Dendritic cell treated with granulocyte-macrophage colony-stimulating factor and Interleukin-4, amounts not matched to agents 40 ng/mL and 50 ng/mL, for 4 days (primary cell): Measurements from ENCODE around the gene ZC3H8.

ENCODE experiments used
- H3K27ac Mint-ChIP-seq: one replicate; pipeline ENCODE4 v1.8.0; 2022; ENCODE audit warnings: mild to moderate bottlenecking, mixed read lengths
- H3K27me3 Mint-ChIP-seq: one replicate; pipeline ENCODE4 v1.8.0; 2022; ENCODE audit warnings: mild to moderate bottlenecking, mixed read lengths
- H3K36me3 Mint-ChIP-seq: one replicate; pipeline ENCODE4 v1.8.0; 2022; ENCODE audit warnings: low read depth, mixed read lengths
- H3K4me1 Mint-ChIP-seq: one replicate; pipeline ENCODE4 v1.8.0; 2022; ENCODE audit warnings: low read depth, mixed read lengths
- H3K4me3 Mint-ChIP-seq: one replicate; pipeline ENCODE4 v1.8.0; 2022; ENCODE audit warnings: mild to moderate bottlenecking, moderate library complexity, mixed read lengths
- H3K9me3 Mint-ChIP-seq: one replicate; pipeline ENCODE4 v1.8.0; 2022; ENCODE audit warnings: mixed read lengths
- intact Hi-C: fragments of 100-400 bp; cut with micrococcal nuclease; formaldehyde crosslinking; loops from one replicate; pipeline ENCODE4 v1.15.0; 2022

ZC3H8 gene

DNA sequence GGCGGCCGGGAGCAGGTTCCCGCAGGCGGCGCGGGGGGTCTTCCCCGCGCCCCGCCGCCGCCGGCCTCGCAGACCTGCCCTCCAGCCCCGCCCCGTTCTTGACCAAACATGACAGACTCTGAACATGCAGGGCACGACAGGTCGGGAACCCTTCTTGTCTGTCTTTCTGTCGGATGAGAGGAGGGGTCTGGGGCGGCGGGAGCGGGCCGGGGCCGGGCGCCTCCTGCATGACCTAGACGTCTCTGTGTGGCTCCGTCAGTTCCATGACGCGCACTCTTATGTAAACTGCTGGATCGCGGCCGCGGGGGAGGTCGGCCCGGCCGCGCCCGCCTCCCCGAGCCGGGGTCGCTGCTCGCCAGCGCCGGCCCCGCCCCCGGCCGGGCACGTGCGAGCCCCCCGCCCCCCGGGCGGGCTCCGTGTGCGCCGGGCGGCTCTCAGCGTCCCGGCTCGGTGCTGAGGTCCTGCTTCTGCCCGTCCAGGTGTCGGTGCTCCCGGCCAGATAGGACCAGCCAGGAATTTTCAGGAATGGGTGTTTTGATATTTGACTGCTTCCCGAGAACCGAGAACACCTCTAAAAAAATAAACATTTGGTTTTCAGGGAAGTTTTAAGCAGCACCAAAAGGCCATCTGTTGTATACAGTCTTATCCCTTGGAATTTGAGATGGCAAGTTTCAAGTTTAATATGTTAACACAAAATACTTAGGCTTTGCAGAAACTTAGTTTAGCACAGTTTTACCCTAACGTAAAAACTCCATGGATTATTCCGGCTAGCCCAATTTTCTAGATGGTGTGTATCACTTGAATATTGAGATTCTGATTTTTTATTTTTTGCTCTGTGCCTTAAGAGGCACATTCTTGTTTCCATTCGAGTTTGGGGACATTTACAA lies 21.3 kb upstream of the ZC3H8 start:
- Mint-ChIP-seq H3K9me3 (no peaks in the 10 kb centered on the region), H3K4me3 (peak overlapping the region; percentile 85), H3K4me1 (peaks cover 7% of the 10 kb centered on the region), H3K27me3 (no peaks in the 10 kb centered on the region), H3K36me3 (peaks cover 6% of the 10 kb centered on the region), H3K27ac (peak overlapping the region; percentile 97)
- intact Hi-C loops: loop anchor here (2.0 kb wide), 1 partner anchor 21 kb away; the partner anchor contains the start of gene ZC3H8

DNA sequence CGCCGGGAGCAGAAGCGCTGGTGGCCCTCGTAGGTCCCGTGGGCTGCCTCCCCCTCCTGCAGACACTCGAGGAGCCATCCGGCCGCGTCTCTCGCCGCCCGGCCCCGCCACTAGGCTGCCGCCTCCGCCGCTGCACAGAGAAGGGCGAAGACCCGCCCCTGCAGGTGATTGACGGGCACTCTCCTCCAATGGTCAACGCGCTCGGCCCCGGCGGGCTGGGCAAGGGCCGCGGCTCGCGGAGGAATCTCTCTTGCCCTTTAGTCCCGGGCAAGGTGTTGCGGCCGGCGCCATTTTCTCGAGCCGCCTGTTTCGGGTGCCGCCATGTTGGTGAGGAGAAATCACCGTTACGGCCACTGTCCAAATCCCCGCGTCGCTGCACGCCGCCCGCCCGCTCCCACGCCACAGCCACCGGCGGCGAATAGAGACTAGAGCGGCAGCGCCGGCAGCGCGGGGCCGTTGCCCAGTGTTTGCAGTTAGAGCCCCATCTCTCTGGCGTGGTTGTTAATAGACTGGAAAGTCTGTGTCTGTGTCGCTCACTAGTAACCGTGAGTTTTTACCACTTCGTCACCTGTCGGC lies 20.6 kb upstream of the ZC3H8 start, which contains the start of gene ZC3H6:
Gene ZC3H6 (plus strand): TSS at position 287 of the 576 bp plus-strand sequence. CDS start 398 bp downstream, outside the sequence.
- Mint-ChIP-seq H3K9me3 (no peaks in the 10 kb centered on the region), H3K4me1 (no peaks in the 10 kb centered on the region), H3K27me3 (no peaks in the 10 kb centered on the region), H3K27ac (peak within 1 kb of the TSS; percentile 97), H3K4me3 (peak within 1 kb of the TSS; percentile 85), H3K36me3 (peaks cover 6% of the 10 kb centered on the region)
- intact Hi-C loops: loop anchor here (2.0 kb wide), 1 partner anchor 21 kb away; the partner anchor contains the start of gene ZC3H8

DNA sequence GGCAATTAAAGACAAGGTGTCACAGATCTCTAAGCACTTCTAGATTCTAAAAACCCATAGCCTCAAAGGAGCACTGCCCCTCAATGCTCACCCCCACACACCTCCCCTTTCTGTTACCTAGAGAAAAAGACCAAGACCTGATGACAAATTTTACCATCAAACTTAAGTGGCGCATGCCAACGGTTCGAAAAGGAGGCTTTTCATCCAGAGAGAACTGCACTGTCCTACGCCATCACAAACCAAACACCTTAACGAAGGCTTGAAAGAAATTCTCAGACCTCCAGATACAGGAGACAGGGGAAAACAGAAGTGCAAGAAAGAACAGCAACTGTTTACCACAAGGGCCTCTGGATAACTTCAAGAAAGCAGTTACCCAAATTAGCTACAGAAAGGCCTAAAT lies 18.5 kb upstream of the ZC3H8 start:
- Mint-ChIP-seq H3K36me3 (peaks cover 9% of the 10 kb centered on the region), H3K9me3 (peaks cover 7% of the 10 kb centered on the region), H3K27me3 (no peaks in the 10 kb centered on the region), H3K4me1 (no peaks in the 10 kb centered on the region), H3K4me3 (no peak overlapping the region), H3K27ac (no peak overlapping the region)
- intact Hi-C loops: no loop called here

DNA sequence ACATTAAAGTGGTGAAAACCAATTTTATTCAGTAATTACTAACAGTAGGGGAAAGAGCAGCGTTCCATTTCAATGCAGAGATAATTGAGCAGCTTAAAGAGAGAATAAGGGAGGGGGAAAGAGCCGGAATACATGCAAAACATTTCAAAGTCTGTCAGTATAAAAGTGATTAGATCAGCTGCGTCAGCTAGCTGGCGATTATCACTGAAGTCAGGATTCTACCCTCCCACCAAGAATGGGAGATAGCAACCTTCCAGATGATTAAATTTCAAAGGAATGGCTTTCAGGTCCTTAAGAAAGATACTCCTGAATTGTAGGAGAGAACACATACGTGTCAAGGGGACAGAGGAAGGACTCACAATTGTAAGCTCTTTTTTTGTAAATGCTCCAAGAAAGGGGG lies 17.8 kb upstream of the ZC3H8 start:
- Mint-ChIP-seq H3K4me3 (no peak overlapping the region), H3K27ac (no peak overlapping the region)
- intact Hi-C loops: no loop called here

DNA sequence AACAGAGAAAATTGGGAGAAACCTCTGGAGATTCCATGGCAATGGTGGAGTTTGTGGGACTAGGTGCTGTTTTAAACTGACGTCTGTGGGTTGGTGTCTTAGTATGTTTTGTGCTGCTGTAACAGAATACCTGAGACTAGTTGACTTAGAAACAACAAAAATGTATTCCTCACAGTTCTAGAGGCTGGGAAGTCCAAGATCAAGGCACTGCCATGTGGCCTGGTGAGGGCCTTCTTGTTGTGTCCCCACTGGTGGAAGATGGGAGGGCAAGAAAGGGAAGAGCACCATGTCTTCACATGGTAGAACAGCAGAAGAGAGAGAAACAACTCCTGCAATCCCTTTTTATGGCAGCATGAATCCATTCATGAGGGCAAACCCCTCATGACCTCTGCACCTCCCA lies 13.7 kb upstream of the ZC3H8 start:
- peaks cover 2% of the 10 kb centered on the region for H3K27me3 Mint-ChIP-seq
- H3K9me3 Mint-ChIP-seq: peaks cover 11% of the 10 kb centered on the region
- no peaks in the 10 kb centered on the region for H3K4me1 Mint-ChIP-seq
- intact Hi-C loops: loop anchor here (10.0 kb wide), 1 partner anchor 46 kb away; no protein-coding TSS in a partner anchor
- no peak overlapping the region for H3K4me3 Mint-ChIP-seq
- no peak overlapping the region for H3K27ac Mint-ChIP-seq
- peaks cover 7% of the 10 kb centered on the region for H3K36me3 Mint-ChIP-seq

More for the DNA sequence above, 17.8 kb upstream of the ZC3H8 start:
- Mint-ChIP-seq H3K36me3 (peaks cover 13% of the 10 kb centered on the region), H3K4me1 (no peaks in the 10 kb centered on the region), H3K9me3 (peaks cover 11% of the 10 kb centered on the region), H3K27me3 (no peaks in the 10 kb centered on the region)

DNA sequence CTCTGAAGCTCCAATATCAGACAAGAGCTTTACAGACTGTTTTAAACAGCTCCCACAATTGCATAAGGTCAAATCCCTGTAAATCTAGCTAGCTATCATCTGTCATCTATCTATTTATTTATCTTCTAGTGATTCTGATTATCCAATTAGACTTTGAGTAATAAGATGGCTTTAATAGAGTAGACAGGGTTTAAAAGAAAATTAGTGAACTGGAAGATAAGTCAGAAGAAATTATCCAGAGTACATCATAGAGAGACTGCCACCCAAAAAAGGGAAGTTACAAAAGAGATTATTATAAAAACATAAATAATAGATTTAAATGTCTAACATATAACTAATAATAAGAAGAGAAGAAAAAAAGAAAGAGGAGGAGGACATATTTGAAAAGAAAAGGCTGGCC lies 8.0 kb upstream of the ZC3H8 start:
- intact Hi-C loops: loop anchor here (10.0 kb wide), 1 partner anchor 52 kb away; no protein-coding TSS in a partner anchor
- Mint-ChIP-seq H3K4me1 (peaks cover 8% of the 10 kb centered on the region), H3K9me3 (peaks cover 11% of the 10 kb centered on the region), H3K36me3 (no peaks in the 10 kb centered on the region), H3K27ac (no peak overlapping the region), H3K27me3 (peaks cover 5% of the 10 kb centered on the region), H3K4me3 (no peak overlapping the region)

DNA sequence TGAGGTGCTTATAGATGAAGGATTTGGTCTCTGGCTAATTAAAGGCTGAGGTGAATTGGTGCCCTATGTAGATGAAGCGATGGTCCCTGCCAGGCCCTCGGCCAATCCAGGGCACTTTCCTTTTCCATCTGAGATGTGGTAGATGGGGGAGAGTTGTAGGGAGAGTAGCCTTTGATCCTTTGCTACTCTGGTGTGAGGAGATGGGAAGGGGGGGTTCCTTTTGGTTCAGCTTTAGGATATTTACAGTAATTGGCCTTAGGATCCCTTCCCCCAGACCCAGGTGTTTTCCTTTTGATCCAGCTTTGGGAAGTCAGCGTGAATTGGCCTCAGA lies 5.4 kb upstream of the ZC3H8 start:
- peaks cover 11% of the 10 kb centered on the region for H3K9me3 Mint-ChIP-seq
- H3K4me3 Mint-ChIP-seq: no peak overlapping the region
- H3K4me1 Mint-ChIP-seq: peaks cover 28% of the 10 kb centered on the region
- H3K36me3 Mint-ChIP-seq: no peaks in the 10 kb centered on the region
- intact Hi-C loops: loop anchor here (10.0 kb wide), 1 partner anchor 55 kb away; no protein-coding TSS in a partner anchor
- peaks cover 4% of the 10 kb centered on the region for H3K27me3 Mint-ChIP-seq
- H3K27ac Mint-ChIP-seq: no peak overlapping the region

DNA sequence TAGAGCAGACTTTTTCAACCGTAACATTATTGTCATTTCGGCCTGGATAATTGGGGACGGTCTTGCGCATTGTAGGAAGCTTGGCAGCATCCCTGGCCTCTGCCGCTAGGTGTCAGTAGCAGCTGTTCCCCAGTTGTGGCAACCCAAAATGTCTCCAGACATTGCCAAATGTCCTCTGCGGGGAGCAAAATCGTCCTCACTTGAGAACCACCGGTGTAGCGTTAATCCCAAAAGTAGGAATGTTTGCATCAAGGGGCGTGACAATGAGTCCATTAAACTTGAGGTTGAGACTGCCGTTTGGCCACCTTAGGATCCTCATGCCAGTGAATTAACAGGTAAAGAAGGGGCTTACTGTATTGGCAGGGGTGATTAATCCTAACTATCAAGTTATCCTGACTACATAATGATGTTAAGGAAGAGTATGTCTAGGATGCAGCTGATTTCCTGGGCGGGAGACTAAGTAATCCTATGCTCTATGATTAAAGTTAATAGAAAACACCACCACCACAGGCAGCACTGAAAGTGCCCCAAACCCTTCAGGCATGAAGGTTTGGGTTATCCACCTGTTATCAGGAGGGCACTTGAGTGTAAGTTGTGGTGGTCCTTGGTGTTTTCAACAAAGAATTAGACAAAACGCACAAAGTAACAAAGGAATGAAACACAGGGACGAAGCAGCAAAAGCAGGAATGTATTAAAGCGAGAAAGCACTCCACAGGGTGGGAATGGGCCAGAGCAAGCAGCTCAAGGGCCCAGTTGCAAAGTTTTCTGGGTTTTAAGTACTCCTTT lies 4.9 kb upstream of the ZC3H8 start:
- Mint-ChIP-seq H3K27ac (peak overlapping the region; percentile 55), H3K4me3 (peak overlapping the region; percentile 52)

DNA sequence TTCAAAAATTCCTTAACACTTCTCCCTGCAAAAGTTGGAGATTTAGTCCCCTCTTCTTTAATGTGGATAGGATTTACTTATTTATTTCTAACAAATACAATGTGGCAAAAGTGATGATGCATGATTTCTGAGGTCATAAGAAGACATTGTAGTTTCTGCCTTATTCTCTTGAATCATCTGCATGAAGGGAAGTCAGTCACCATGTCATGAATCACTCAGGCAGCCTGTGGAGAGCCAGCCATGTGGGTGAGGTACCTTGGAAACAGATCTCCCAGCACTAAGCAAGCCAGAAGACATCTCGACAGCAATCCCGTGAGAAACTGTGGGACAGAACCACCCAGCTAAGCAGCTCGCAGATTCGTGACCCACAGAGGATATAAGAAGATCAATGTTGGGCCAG lies 2.7 kb upstream of the ZC3H8 start:
- no peak overlapping the region for H3K4me3 Mint-ChIP-seq
- intact Hi-C loops: loop anchor here (10.0 kb wide), 1 partner anchor 203 kb away; the partner anchor contains the start of gene TMEM87B
- peaks cover 41% of the 10 kb centered on the region for H3K4me1 Mint-ChIP-seq
- no peaks in the 10 kb centered on the region for H3K36me3 Mint-ChIP-seq
- peaks cover 4% of the 10 kb centered on the region for H3K27me3 Mint-ChIP-seq
- H3K9me3 Mint-ChIP-seq: peaks cover 3% of the 10 kb centered on the region
- peak overlapping the region; percentile 11 for H3K27ac Mint-ChIP-seq

More for the DNA sequence above, 4.9 kb upstream of the ZC3H8 start:
- H3K36me3 Mint-ChIP-seq: no peaks in the 10 kb centered on the region
- H3K27me3 Mint-ChIP-seq: peaks cover 4% of the 10 kb centered on the region
- H3K9me3 Mint-ChIP-seq: peaks cover 11% of the 10 kb centered on the region
- H3K4me1 Mint-ChIP-seq: peaks cover 32% of the 10 kb centered on the region
- intact Hi-C loops: loop anchor here (10.0 kb wide), 2 partner anchors 55 to 205 kb away; partner anchors contain the start of gene TMEM87B

DNA sequence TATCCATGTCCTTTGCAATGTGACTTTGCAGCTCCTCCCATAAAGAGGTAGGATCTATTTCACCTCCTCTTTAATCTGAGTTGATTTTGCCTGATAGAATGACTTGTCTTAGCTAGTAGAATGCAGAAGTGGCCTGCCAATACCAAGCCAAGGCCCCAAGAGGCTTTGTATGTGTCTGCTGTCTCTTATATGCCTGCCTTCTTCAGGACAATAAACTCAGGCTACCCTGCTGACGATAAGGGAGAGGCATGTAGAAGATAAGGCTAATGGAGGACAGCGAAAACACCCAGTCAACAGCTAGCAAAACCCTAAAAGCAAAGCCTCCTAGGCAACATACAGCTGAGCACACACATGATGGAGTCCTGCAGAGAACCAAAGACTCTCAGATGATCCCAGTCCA lies 1.8 kb upstream of the ZC3H8 start:
- Mint-ChIP-seq H3K4me3 (no peak overlapping the region), H3K4me1 (peaks cover 41% of the 10 kb centered on the region), H3K27ac (no peak overlapping the region), H3K36me3 (no peaks in the 10 kb centered on the region), H3K9me3 (no peaks in the 10 kb centered on the region), H3K27me3 (peaks cover 4% of the 10 kb centered on the region)
- intact Hi-C loops: loop anchor here (10.0 kb wide), 1 partner anchor 202 kb away; the partner anchor contains the start of gene TMEM87B

DNA sequence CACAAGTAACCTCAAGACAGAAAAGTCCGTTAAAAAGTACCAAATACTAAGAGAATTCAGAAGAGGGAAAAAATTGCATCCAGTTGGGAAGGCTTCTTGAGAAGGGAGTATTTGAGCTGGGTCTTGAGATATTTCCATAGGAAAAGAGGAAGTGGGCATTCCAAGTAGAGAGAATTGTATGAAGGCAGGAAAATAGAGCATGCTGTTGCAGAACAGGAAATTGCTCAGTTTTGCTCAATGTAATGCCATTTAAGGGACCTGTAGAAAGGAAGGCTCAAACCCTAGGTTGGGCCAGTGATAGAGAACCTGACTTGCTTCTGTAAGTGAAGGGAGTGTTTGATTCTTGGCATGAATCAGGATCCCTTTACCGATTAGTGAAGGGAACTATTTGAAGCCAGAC lies 1.0 kb upstream of the ZC3H8 start:
- no peak overlapping the region for H3K4me3 Mint-ChIP-seq
- peaks cover 4% of the 10 kb centered on the region for H3K27me3 Mint-ChIP-seq
- H3K9me3 Mint-ChIP-seq: no peaks in the 10 kb centered on the region
- peak overlapping the region; percentile 91 for H3K27ac Mint-ChIP-seq
- H3K36me3 Mint-ChIP-seq: no peaks in the 10 kb centered on the region
- H3K4me1 Mint-ChIP-seq: peaks cover 41% of the 10 kb centered on the region
- intact Hi-C loops: loop anchor here (2.0 to 10.0 kb wide), 2 partner anchors 19 to 201 kb away; partner anchors contain the start of genes TMEM87B and ZC3H6

DNA sequence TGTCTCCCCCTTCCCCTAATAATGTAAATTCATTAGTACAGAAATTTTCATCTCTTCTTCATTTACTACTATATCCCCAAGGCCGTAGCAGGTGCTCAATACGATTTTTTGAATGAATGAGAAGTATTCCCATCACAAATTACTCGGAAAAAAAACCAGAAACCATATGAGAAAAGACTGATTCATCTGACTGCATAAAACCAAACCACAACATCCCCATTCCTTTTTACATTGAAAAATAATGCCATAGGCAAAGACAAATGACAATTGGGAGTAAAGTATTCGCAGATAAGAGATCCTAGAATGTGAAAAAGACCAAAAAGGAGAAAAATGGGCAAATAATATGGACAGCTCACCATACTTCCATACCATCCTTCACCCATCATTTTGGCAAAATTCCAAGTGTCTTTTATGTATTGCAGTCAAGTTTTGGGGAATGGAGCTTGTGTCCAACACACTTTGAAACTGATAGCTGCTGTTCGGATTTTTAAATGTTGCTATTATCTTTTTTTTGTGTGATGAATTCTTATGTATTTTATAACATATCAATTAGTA lies 1.5 kb downstream of the ZC3H8 start:
- H3K4me3 Mint-ChIP-seq: peak overlapping the region; percentile 17
- intact Hi-C loops: loop anchor here (10.0 kb wide), 1 partner anchor 199 kb away; the partner anchor contains the start of gene TMEM87B

DNA sequence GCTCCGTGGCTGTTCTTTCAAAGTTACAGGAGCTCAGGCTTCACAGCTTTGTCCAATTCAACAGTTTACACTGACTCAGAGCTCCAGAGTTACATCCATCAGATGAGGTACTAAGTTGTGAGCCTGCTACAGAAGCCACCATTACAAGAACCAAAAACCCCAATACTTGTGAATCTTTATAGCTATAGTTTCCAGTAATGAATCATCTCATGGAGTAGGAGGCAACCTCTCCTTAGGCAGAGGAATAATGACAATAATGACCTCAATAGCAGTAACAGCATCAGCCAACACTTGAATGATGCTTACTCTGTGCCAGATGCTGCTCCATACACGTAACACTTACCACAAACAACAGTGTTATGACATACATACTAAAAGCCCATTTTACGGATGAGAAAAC lies 3.6 kb downstream of the ZC3H8 start:
- H3K4me3 Mint-ChIP-seq: no peak overlapping the region
- peaks cover 32% of the 10 kb centered on the region for H3K36me3 Mint-ChIP-seq
- no peaks in the 10 kb centered on the region for H3K9me3 Mint-ChIP-seq
- no peaks in the 10 kb centered on the region for H3K27me3 Mint-ChIP-seq
- intact Hi-C loops: loop anchor here (10.0 kb wide), 1 partner anchor 196 kb away; the partner anchor contains the start of gene TMEM87B
- no peak overlapping the region for H3K27ac Mint-ChIP-seq
- H3K4me1 Mint-ChIP-seq: peaks cover 21% of the 10 kb centered on the region

More for the DNA sequence above, 1.5 kb downstream of the ZC3H8 start:
- no peaks in the 10 kb centered on the region for H3K27me3 Mint-ChIP-seq
- peaks cover 34% of the 10 kb centered on the region for H3K4me1 Mint-ChIP-seq
- H3K27ac Mint-ChIP-seq: peak overlapping the region; percentile 63
- peaks cover 12% of the 10 kb centered on the region for H3K36me3 Mint-ChIP-seq
- no peaks in the 10 kb centered on the region for H3K9me3 Mint-ChIP-seq
